DND-41 (cell line): ENCODE results near the gene TGFB1I1.

Experiments used
- EZH2 ChIP-seq: IDR thresholded peaks from 3 replicates; pipeline ENCODE4 v1.6.1; 2012; ENCODE audit warnings: borderline replicate concordance, low read depth, mild to moderate bottlenecking, moderate library complexity, low read length, inconsistent platforms; ENCODE audit not compliant: severe bottlenecking
- TF ChIP-seq, protein P1 (sequence below): IDR thresholded peaks from 2 replicates; pipeline ENCODE4 v1.5.1; 2012; ENCODE audit warnings: borderline replicate concordance, low read length, moderate library complexity, mild to moderate bottlenecking; ENCODE audit not compliant: poor library complexity, severe bottlenecking; ENCODE audit errors: extremely low read depth

DNA sequence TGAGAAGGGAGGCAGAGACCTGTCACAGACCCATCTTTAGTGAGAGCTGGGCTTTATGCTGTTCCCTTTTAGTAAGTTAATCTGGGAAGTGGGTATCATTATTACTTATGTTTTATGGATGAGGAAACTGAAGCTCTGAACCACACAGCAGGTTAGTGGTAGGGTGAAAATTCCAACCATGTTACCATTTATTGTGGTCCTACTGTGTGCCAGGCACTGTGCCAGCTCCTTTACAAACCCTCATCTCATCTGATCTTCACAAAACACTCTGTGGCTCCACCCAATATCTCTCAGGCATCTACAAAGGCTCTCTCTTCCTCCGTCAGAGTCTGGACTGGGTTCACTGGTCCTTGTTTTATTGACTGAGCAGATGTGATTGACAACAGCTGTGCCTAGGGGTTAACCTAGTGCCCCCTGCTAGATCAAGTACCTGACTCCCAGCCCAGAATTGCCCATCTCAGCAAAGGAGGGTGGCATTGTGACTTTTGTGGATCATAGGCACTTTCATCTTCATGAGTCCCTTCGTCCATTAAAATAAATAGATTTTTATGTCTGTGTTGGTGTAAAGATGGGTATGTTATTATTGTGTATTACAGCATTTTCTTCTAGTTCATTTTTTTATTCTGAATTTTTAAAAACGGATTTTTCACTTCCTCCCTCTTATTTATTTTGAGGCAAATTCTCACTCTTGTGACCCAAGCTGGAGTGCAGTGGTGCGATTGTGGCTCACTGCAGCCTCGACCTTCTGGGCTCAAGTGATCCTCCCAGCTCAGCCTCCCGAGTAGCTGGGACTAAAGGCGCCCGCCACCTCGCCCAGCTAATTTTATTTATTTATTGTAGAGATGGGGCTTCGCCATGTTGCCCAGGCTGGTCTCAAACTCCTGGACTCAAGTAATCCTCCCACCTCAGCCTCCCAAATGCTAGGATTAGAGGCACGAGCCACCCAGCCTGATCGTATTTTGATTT is 3.1 kb downstream of the TGFB1I1 start:
- TF ChIP-seq, protein P1, sequence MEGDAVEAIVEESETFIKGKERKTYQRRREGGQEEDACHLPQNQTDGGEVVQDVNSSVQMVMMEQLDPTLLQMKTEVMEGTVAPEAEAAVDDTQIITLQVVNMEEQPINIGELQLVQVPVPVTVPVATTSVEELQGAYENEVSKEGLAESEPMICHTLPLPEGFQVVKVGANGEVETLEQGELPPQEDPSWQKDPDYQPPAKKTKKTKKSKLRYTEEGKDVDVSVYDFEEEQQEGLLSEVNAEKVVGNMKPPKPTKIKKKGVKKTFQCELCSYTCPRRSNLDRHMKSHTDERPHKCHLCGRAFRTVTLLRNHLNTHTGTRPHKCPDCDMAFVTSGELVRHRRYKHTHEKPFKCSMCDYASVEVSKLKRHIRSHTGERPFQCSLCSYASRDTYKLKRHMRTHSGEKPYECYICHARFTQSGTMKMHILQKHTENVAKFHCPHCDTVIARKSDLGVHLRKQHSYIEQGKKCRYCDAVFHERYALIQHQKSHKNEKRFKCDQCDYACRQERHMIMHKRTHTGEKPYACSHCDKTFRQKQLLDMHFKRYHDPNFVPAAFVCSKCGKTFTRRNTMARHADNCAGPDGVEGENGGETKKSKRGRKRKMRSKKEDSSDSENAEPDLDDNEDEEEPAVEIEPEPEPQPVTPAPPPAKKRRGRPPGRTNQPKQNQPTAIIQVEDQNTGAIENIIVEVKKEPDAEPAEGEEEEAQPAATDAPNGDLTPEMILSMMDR: no peak
- TF ChIP-seq EZH2: no peak
